ENCODE data around the gene OR52W1. TPM values are rescaled to one million over a fixed set of nuclear protein-coding genes. Genes with fewer than 3 reads are reported as not detected.

OR52W1 gene
- total RNA-seq, 1 donor from 2014 or later: not detected

GRCh38 chr11:6200975-6201374 is 2.0 kb downstream of the OR52W1 start:
- TF ChIP-seq POLR2A (IDR thresholded peaks at IDR 0.05) (no peak), POLR2AphosphoS5 (IDR thresholded peaks at IDR 0.05; ENCODE audit: insufficient read depth in 1 of 2, low read depth in 1 of 2) (no peak), CTCF (IDR thresholded peaks at IDR 0.05) (no peak)
- intact Hi-C loops (cut with DNase I): no loop called here
- no peaks in the 10 kb centered on the region for H3K36me3 ChIP-seq
- H3K27ac ChIP-seq: no peak overlapping the region
- H3K9me3 ChIP-seq: no peaks in the 10 kb centered on the region
- H3K4me1 ChIP-seq: no peaks in the 10 kb centered on the region
- no peaks in the 10 kb centered on the region for H3K27me3 ChIP-seq
- H3K4me3 ChIP-seq: no peak overlapping the region
- DNase-seq (ENCODE audit: extremely low spot score in 2 of 2): no peak

GRCh38 chr11:6201481-6201880 is 2.5 kb downstream of the OR52W1 start:
- DNase-seq (ENCODE audit: extremely low spot score in 2 of 2): no peak
- intact Hi-C loops (cut with DNase I): no loop called here
- Histone ChIP-seq H3K4me1 (no peaks in the 10 kb centered on the region), H3K27ac (no peak overlapping the region), H3K27me3 (no peaks in the 10 kb centered on the region), H3K9me3 (no peaks in the 10 kb centered on the region), H3K36me3 (no peaks in the 10 kb centered on the region), H3K4me3 (no peak overlapping the region)
- TF ChIP-seq POLR2A (IDR thresholded peaks at IDR 0.05) (no peak), POLR2AphosphoS5 (IDR thresholded peaks at IDR 0.05; ENCODE audit: insufficient read depth in 1 of 2, low read depth in 1 of 2) (no peak), CTCF (IDR thresholded peaks at IDR 0.05) (no peak)

- H3K36me3 ChIP-seq: no peaks in the 10 kb centered on the region
- intact Hi-C loops (cut with DNase I): no loop called here
- H3K4me3 ChIP-seq: no peak overlapping the region
- H3K9me3 ChIP-seq: no peaks in the 10 kb centered on the region
- no peak for DNase-seq (ENCODE audit: extremely low spot score in 2 of 2)
- TF ChIP-seq POLR2AphosphoS5 (IDR thresholded peaks at IDR 0.05; ENCODE audit: insufficient read depth in 1 of 2, low read depth in 1 of 2) (no peak), CTCF (IDR thresholded peaks at IDR 0.05) (no peak), POLR2A (IDR thresholded peaks at IDR 0.05) (no peak)
- no peaks in the 10 kb centered on the region for H3K4me1 ChIP-seq
- H3K27me3 ChIP-seq: no peaks in the 10 kb centered on the region
- no peak overlapping the region for H3K27ac ChIP-seq
Measured at GRCh38 chr11:6202041-6202440, 3.0 kb downstream of the OR52W1 start.

- no peaks in the 10 kb centered on the region for H3K4me1 ChIP-seq
- H3K36me3 ChIP-seq: peaks cover 0 to 4% of the 10 kb centered on the region in 2 donors
- TF ChIP-seq CTCF (IDR thresholded peaks at IDR 0.05) (no peak), POLR2A (IDR thresholded peaks at IDR 0.05) (no peak), POLR2AphosphoS5 (IDR thresholded peaks at IDR 0.05; ENCODE audit: insufficient read depth in 1 of 2, low read depth in 1 of 2) (no peak)
- intact Hi-C loops (cut with DNase I): no loop called here
- DNase-seq (ENCODE audit: extremely low spot score in 2 of 2): no peak
- no peak overlapping the region for H3K27ac ChIP-seq
- H3K4me3 ChIP-seq: no peak overlapping the region
- H3K9me3 ChIP-seq: no peaks in the 10 kb centered on the region
- H3K27me3 ChIP-seq: no peaks in the 10 kb centered on the region
Measured at GRCh38 chr11:6203327-6203726, 4.3 kb downstream of the OR52W1 start.

- intact Hi-C loops (cut with DNase I): no loop called here
- TF ChIP-seq CTCF (IDR thresholded peaks at IDR 0.05) (no peak), POLR2AphosphoS5 (IDR thresholded peaks at IDR 0.05; ENCODE audit: insufficient read depth in 1 of 2, low read depth in 1 of 2) (no peak), POLR2A (IDR thresholded peaks at IDR 0.05) (no peak)
- H3K36me3 ChIP-seq: peaks cover 0 to 7% of the 10 kb centered on the region in 2 donors
Measured at GRCh38 chr11:6204706-6205105, 5.7 kb downstream of the OR52W1 start.

More at GRCh38 chr11:6204706-6205105, 5.7 kb downstream of the OR52W1 start:
- Histone ChIP-seq H3K4me1 (no peaks in the 10 kb centered on the region), H3K27ac (no peak overlapping the region), H3K27me3 (no peaks in the 10 kb centered on the region), H3K4me3 (no peak overlapping the region), H3K9me3 (no peaks in the 10 kb centered on the region)
- DNase-seq (ENCODE audit: extremely low spot score in 2 of 2): no peak

Data from vagina (tissue), 2 donors.